Thyroid gland (tissue), 4 donors: ENCODE results near the gene NR1I2. TPM values are rescaled to one million over a fixed set of nuclear protein-coding genes. Genes with fewer than 3 reads are reported as not detected.
A peak's percentile ranks its signal among the peaks of the same experiment; 100 is the strongest.

Source experiments
- DNase-seq, 2 donors: peaks; one replicate each; pipeline ENCODE4 v3.0.0-alpha.2; 2019
- H3K27ac ChIP-seq, 3 donors: fragments of 200-600 bp; sonication (generic); 1 replicate in 2 of 3; 2 replicates in 1 of 3; pipeline ENCODE4 v1.5.1; 2016 to 2019; ENCODE audit warnings: mild to moderate bottlenecking in 1 of 3, moderate library complexity in 1 of 3
- H3K27me3 ChIP-seq: fragments of 200-600 bp; sonication (generic); one replicate; pipeline ENCODE4 v1.5.1; 2019
- H3K36me3 ChIP-seq, 2 donors: fragments of 200-600 bp; sonication (generic); one replicate each; pipeline ENCODE4 v1.5.1; 2016 to 2019
- H3K4me1 ChIP-seq, 2 donors: fragments of 200-600 bp; sonication (generic); one replicate each; pipeline ENCODE4 v1.5.1; 2017 to 2019
- H3K4me3 ChIP-seq, 3 donors: fragments of 200-600 bp; sonication (generic); replicated peaks in 1 of 3; 1 replicate in 2 of 3; 2 replicates in 1 of 3; pipeline ENCODE4 v1.5.1; 2016; ENCODE audit warnings: mild to moderate bottlenecking in 1 of 3
- H3K9me3 ChIP-seq: fragments of 200-600 bp; sonication (generic); one replicate; pipeline ENCODE4 v1.5.1; 2017
- CTCF ChIP-seq, 6 experiments: fragments of 200-600 bp in 3 of 6; fragments of 450-650 bp in 3 of 6; sonication (generic) in 3 of 6; IDR thresholded peaks; one replicate each; pipeline ENCODE4 v1.5.1; 2016 to 2019; ENCODE audit warnings: antibody characterized with exemption in 6 of 6, mild to moderate bottlenecking in 2 of 6, inconsistent platforms in 1 of 6, moderate library complexity in 1 of 6
- POLR2A ChIP-seq, 2 donors: fragments of 450-650 bp; IDR thresholded peaks; one replicate each; pipeline ENCODE4 v1.6.1; 2017; ENCODE audit warnings: antibody characterized with exemption in 2 of 2, mild to moderate bottlenecking in 2 of 2, moderate library complexity in 1 of 2
- WGBS, 2 donors: methylation state at CpG; one replicate each; pipeline ENCODE4 v1.1.5; 2017; 5-methylcytosine and 5-hydroxymethylcytosine counted together
- intact Hi-C: fragments of 100-400 bp; cut with DNase I; formaldehyde crosslinking; loops from one replicate; pipeline ENCODE4 v1.15.1; 2023
- total RNA-seq, 4 donors: library from RNA; depleted of rRNA; stranded (reverse); fragments of >200 nt; gene quantifications; one replicate each; pipeline ENCODE4 v1.2.3, GENCODE V29; 2016

The NR1I2 gene
- total RNA-seq, 4 donors from 2014 or later: 0.54 to 0.67 TPM; not detected in 2

- Histone ChIP-seq H3K27ac (no peak overlapping the region), H3K4me1 (no peaks in the 10 kb centered on the region), H3K9me3 (no peaks in the 10 kb centered on the region), H3K4me3 (no peak overlapping the region), H3K36me3 (no peaks in the 10 kb centered on the region), H3K27me3 (no peaks in the 10 kb centered on the region)
- TF ChIP-seq POLR2A (IDR thresholded peaks at IDR 0.05): no peak
- TF ChIP-seq CTCF (IDR thresholded peaks at IDR 0.05): no peak
- WGBS, 2 donors: 35% methylated on average over 4 of the region's 4 CpGs
- peak; percentile 5 to 13 for DNase-seq
- intact Hi-C loops: no loop called here
Observed at GRCh38 chr3:119800844-119801243, 18.9 kb downstream of the NR1I2 start.

GRCh38 chr3:119808244-119808643, 26.3 kb downstream of the NR1I2 start:
- Histone ChIP-seq H3K9me3 (no peaks in the 10 kb centered on the region), H3K27me3 (no peaks in the 10 kb centered on the region), H3K4me3 (no peak overlapping the region), H3K27ac (no peak overlapping the region), H3K4me1 (peaks cover 3 to 5% of the 10 kb centered on the region in 2 donors), H3K36me3 (no peaks in the 10 kb centered on the region)
- intact Hi-C loops: no loop called here
- no peak for TF ChIP-seq POLR2A (IDR thresholded peaks at IDR 0.05)
- TF ChIP-seq CTCF (IDR thresholded peaks at IDR 0.05): no peak
- DNase-seq: no peak
- 100% methylated on average over 4 of the region's 4 CpGs for WGBS, 2 donors

- intact Hi-C loops: no loop called here
- peaks cover 3 to 5% of the 10 kb centered on the region in 2 donors for H3K4me1 ChIP-seq
- no peak for DNase-seq
- H3K36me3 ChIP-seq: no peaks in the 10 kb centered on the region
- no peaks in the 10 kb centered on the region for H3K9me3 ChIP-seq
- WGBS, 2 donors: 88 to 92% methylated on average over 5 to 6 of the region's 6 CpGs
- H3K27ac ChIP-seq: no peak overlapping the region
- TF ChIP-seq CTCF (IDR thresholded peaks at IDR 0.05) (no peak), POLR2A (IDR thresholded peaks at IDR 0.05) (no peak)
- H3K27me3 ChIP-seq: no peaks in the 10 kb centered on the region
- no peak overlapping the region for H3K4me3 ChIP-seq
Observed at GRCh38 chr3:119808843-119809242, 26.9 kb downstream of the NR1I2 start.

GRCh38 chr3:119809249-119810017, 27.5 kb downstream of the NR1I2 start:
- TF ChIP-seq POLR2A (IDR thresholded peaks at IDR 0.05) (no peak), CTCF (IDR thresholded peaks at IDR 0.05) (no peak)
- Histone ChIP-seq H3K4me1 (peaks cover 3 to 5% of the 10 kb centered on the region in 2 donors), H3K27me3 (no peaks in the 10 kb centered on the region), H3K27ac (no peak overlapping the region), H3K4me3 (peak overlapping the region; percentile 4 to 58 (median 29)), H3K36me3 (no peaks in the 10 kb centered on the region), H3K9me3 (no peaks in the 10 kb centered on the region)
- 20 to 28% methylated on average over 14 to 24 of the region's 31 CpGs for WGBS, 2 donors
- peak; percentile 6 to 12 for DNase-seq
- intact Hi-C loops: no loop called here

GRCh38 chr3:119810018-119810435, 28.1 kb downstream of the NR1I2 start:
- Histone ChIP-seq H3K9me3 (no peaks in the 10 kb centered on the region), H3K4me3 (peak overlapping the region; percentile 4 to 58 (median 29)), H3K4me1 (peaks cover 3 to 5% of the 10 kb centered on the region in 2 donors), H3K36me3 (no peaks in the 10 kb centered on the region), H3K27me3 (no peaks in the 10 kb centered on the region), H3K27ac (no peak overlapping the region)
- DNase-seq: peak; percentile 35 to 42
- intact Hi-C loops: no loop called here
- 0 to 2% methylated on average over 2 to 32 of the region's 33 CpGs for WGBS, 2 donors
- TF ChIP-seq CTCF (IDR thresholded peaks at IDR 0.05) (no peak), POLR2A (IDR thresholded peaks at IDR 0.05) (no peak)
